ENCODE measurements around the gene RAC2. TPM values are rescaled to one million over a fixed set of nuclear protein-coding genes. Genes with fewer than 3 reads are reported as not detected.
A peak's percentile ranks its signal among the peaks of the same experiment; 100 is the strongest.

The RAC2 gene
- total RNA-seq, 1 donor from 2014 or later = 107 TPM

DNA sequence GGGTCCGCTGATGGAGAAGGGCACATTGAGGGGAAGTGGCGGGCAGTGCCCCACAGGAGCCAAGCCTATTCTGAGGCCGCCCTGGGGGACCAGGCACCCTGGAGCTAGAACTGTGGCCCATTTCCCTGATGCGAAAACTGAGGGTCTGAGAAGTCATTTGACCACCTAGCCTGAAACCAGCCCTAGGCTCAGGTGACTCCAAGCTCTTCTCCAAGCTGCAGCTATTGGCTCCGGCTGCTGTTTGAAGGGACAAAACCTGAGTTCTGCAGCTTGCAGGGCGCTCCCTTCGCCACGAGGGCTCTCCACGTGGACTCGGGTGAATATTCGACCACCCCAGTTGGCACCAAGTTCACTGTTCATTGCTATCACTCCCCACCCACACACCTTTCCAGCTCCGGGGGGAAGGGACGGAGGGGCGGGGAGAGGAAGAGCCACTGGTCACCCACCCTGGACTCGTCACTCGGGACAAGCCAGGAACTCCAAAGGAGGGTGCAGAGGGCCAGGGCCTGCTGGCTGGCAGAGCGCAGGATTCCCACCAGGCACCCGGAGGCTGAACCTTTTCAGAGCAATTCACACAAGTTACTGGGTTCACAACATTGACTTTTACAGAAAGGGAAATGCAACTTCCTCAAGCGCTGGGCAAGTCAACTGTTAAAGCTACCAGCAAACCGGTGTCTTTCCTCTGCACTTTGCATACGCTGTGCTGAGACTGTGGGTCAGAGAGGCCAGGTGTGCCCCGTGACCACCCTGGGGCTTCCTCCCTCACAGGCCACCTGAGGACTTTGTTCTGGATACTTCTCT, 1.1 kb upstream of the RAC2 start:
- intact Hi-C loops (cut with DNase I) = no loop called here
- DNase-seq = peak; percentile 8
- Histone ChIP-seq H3K27ac (peak overlapping the region; percentile 73), H3K27me3 (peaks cover 11% of the 10 kb centered on the region), H3K4me3 (no peak overlapping the region), H3K36me3 (no peaks in the 10 kb centered on the region), H3K9me3 (no peaks in the 10 kb centered on the region), H3K4me1 (peaks cover 6% of the 10 kb centered on the region)
- ATAC-seq = no peak
- TF ChIP-seq, protein P1, sequence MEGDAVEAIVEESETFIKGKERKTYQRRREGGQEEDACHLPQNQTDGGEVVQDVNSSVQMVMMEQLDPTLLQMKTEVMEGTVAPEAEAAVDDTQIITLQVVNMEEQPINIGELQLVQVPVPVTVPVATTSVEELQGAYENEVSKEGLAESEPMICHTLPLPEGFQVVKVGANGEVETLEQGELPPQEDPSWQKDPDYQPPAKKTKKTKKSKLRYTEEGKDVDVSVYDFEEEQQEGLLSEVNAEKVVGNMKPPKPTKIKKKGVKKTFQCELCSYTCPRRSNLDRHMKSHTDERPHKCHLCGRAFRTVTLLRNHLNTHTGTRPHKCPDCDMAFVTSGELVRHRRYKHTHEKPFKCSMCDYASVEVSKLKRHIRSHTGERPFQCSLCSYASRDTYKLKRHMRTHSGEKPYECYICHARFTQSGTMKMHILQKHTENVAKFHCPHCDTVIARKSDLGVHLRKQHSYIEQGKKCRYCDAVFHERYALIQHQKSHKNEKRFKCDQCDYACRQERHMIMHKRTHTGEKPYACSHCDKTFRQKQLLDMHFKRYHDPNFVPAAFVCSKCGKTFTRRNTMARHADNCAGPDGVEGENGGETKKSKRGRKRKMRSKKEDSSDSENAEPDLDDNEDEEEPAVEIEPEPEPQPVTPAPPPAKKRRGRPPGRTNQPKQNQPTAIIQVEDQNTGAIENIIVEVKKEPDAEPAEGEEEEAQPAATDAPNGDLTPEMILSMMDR (IDR thresholded peaks at IDR 0.05) = no peak

DNA sequence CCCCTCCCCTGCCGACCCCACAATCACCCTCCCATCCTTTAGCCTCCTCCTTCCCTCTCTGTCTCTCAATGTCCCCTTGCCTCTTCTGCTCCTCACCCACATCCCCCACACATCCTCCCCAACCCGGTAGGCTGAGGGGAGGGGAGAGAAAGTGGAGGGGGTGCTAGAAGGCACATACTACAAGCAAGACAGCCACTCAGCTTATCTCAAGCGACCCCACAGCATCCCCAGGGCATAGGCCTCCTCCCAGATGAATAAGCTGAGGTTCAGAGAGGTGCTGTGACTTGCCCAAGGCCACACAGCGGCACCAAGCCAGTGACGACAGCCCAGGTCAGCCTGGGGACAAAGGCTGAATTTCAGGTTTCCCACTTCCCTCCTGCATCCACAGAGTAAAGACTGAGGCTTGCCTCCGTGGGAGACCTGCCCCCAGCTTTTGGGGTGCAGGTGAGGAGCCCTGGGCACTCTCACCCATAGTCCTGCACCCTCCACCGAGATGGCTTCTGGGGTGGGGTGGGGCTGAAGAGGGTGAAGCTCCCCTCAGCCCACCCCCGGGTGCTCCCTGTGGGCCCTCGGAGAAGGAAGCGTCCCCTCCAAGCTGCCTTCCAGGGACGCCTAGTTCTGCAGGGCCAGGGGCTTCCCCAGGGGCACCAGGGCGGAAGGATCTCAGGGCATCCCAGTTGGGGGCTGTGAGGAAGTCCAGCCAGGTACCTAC, 511 bp downstream of the RAC2 start:
- Histone ChIP-seq H3K9me3 (no peaks in the 10 kb centered on the region), H3K27me3 (peaks cover 11% of the 10 kb centered on the region), H3K36me3 (no peaks in the 10 kb centered on the region), H3K27ac (peak overlapping the region; percentile 73), H3K4me3 (peak overlapping the region; percentile 59), H3K4me1 (peaks cover 6% of the 10 kb centered on the region)
- no peak for DNase-seq
- TF ChIP-seq, protein P1 (IDR thresholded peaks at IDR 0.05) = no peak
- peak; percentile 2 for ATAC-seq
- intact Hi-C loops (cut with DNase I) = no loop called here

DNA sequence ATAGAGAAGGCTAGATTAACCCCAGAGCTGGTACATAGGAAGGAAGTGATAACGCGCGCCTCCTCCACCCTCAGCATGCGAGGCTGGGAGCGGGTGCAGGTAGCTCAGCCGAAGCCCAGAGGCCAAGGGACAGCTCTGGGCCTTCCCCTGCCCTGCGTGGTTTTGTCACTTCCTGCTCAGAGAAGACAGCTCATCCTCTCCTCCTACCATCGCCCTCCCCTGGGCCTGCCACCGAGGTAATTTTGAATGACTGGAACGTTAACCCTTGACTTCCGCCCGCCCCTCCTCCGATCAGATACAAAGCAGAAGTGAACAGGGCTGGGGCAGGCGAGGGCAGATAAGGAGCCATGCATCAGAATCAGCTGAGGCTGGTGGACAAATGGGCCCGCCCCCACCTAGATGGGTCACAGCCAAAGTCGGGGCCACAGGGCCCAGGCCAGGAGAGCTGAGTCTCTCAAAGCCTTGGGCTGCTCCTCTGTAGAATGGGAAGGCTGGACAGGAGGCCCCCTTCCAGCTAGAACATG, 1.6 kb downstream of the RAC2 start:
- DNase-seq (peak; percentile 85), ATAC-seq (peak; percentile 75)
- intact Hi-C loops (cut with DNase I) = no loop called here
- Histone ChIP-seq H3K4me1 (peaks cover 6% of the 10 kb centered on the region), H3K36me3 (no peaks in the 10 kb centered on the region), H3K9me3 (no peaks in the 10 kb centered on the region), H3K27ac (peak overlapping the region; percentile 73), H3K4me3 (peak overlapping the region; percentile 59), H3K27me3 (peaks cover 11% of the 10 kb centered on the region)
- TF ChIP-seq, protein P1 (IDR thresholded peaks at IDR 0.05) = no peak

DNA sequence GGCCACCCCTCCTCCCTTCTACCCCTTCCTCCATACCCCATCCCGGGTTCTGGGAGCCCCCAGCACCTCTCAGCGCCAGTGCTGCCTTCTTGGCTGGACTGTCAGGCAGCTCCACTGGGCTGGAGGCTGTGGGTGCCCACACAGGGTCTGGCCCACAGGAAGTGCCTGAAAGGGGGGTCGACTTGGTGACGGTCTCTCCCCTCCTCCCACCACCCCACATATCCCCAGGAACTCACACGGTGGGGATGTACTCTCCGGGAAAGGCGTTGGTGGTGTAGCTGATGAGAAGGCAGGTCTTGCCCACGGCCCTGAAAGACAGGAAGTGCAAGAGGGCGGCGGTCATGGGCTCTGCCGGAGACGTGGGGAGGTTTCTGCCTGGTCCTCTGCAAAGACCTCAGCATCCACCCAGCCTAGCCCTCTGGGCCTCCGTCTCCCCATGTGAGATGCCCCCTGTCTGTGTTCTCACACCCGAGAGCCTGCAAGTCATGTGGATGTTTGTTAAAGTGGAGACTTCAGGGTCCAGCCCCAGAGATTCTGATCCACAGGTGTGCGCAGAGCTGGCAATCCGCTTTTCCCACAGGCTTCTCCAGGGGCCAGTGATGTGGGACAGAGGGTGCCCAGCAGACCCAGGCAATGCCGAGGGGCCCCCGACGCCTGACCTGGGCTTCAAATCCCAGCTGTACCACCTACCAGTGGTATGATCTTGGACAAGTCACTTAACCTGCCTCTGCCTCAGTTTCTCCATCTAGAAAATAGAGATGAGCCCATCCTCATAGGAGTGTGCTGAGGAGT, 2.5 kb downstream of the RAC2 start:
- no peaks in the 10 kb centered on the region for H3K36me3 ChIP-seq
- intact Hi-C loops (cut with DNase I) = no loop called here
- DNase-seq (no peak), ATAC-seq (peak; percentile 11)
- H3K27me3 ChIP-seq = peaks cover 15% of the 10 kb centered on the region
- peak overlapping the region; percentile 4 for H3K27ac ChIP-seq
- H3K9me3 ChIP-seq = no peaks in the 10 kb centered on the region
- peaks cover 6% of the 10 kb centered on the region for H3K4me1 ChIP-seq
- TF ChIP-seq, protein P1 (IDR thresholded peaks at IDR 0.05) = no peak
- H3K4me3 ChIP-seq = peak overlapping the region; percentile 59

DNA sequence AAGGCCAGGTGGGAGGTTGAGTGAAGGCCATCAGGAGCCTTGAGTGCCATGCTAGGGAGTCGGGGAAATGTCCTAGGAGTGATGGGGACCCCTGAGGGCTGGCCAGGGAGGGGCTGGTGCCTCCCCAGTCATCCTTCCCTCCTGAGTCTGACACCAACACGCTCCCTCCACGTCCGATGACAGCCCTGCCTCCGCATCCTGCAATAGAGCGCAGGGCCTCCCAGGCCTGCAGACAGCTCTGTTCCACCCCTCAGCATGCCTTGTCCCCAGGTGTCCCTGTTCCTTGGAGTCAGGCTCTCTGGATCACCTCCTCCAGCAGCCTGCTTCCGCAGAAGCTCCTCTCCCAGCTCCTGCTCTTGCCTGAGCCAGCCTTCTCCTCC, 3.1 kb downstream of the RAC2 start:
- Histone ChIP-seq H3K27me3 (peaks cover 19% of the 10 kb centered on the region), H3K4me3 (peak overlapping the region; percentile 59), H3K27ac (no peak overlapping the region), H3K4me1 (peaks cover 6% of the 10 kb centered on the region), H3K36me3 (peaks cover 4% of the 10 kb centered on the region), H3K9me3 (no peaks in the 10 kb centered on the region)
- ATAC-seq = no peak
- TF ChIP-seq, protein P1 (IDR thresholded peaks at IDR 0.05) = no peak
- intact Hi-C loops (cut with DNase I) = no loop called here
- DNase-seq = no peak

Data from upper lobe of right lung (tissue), 1 donor.